Glutamatergic neuron (in vitro differentiated cells): ENCODE results near the gene ANGPTL7. TPM values are rescaled to one million over a fixed set of nuclear protein-coding genes. Genes with fewer than 3 reads are reported as not detected.

ENCODE experiments used
- DNase-seq: peaks from one replicate; pipeline ENCODE4 v3.0.0; 2022
- H3K27ac Mint-ChIP-seq: one replicate; pipeline ENCODE4 v1.8.0; 2020; ENCODE audit warnings: mild to moderate bottlenecking, mixed read lengths, inconsistent platforms; ENCODE audit not compliant: unreplicated experiment
- H3K27me3 Mint-ChIP-seq: one replicate; pipeline ENCODE4 v1.8.0; 2020; ENCODE audit warnings: mild to moderate bottlenecking, moderate library complexity, mixed read lengths, inconsistent platforms; ENCODE audit not compliant: unreplicated experiment
- H3K36me3 Mint-ChIP-seq: one replicate; pipeline ENCODE4 v1.8.0; 2020; ENCODE audit warnings: mild to moderate bottlenecking, mixed read lengths, inconsistent platforms; ENCODE audit not compliant: unreplicated experiment
- H3K4me1 Mint-ChIP-seq: one replicate; pipeline ENCODE4 v1.8.0; 2020; ENCODE audit warnings: mild to moderate bottlenecking, low read depth, mixed read lengths, inconsistent platforms; ENCODE audit not compliant: unreplicated experiment
- H3K4me3 Mint-ChIP-seq: one replicate; pipeline ENCODE4 v1.8.0; 2020; ENCODE audit warnings: mild to moderate bottlenecking, mixed read lengths, inconsistent platforms; ENCODE audit not compliant: unreplicated experiment
- H3K9me3 Mint-ChIP-seq: one replicate; pipeline ENCODE4 v1.8.0; 2020; ENCODE audit warnings: mild to moderate bottlenecking, moderate library complexity, mixed read lengths, inconsistent platforms; ENCODE audit not compliant: unreplicated experiment
- total RNA-seq: library from RNA; stranded (reverse); fragmentation: NEBNext Ultra II Directional; extraction: Animal tissue kit (Norgen Biotek cat#: 25700); gene quantifications from one replicate; pipeline ENCODE4 v1.2.1, GENCODE V29; 2021; ENCODE audit not compliant: unreplicated experiment
- TF ChIP-seq, protein P1 (sequence below): fragments of 200-600 bp; sonication (generic); IDR thresholded peaks from one replicate; pipeline ENCODE4 v1.5.0; 2021; ENCODE audit not compliant: partially characterized antibody, unreplicated experiment

Gene ANGPTL7
- total RNA-seq, 1 donor from 2014 or later: not detected

DNA sequence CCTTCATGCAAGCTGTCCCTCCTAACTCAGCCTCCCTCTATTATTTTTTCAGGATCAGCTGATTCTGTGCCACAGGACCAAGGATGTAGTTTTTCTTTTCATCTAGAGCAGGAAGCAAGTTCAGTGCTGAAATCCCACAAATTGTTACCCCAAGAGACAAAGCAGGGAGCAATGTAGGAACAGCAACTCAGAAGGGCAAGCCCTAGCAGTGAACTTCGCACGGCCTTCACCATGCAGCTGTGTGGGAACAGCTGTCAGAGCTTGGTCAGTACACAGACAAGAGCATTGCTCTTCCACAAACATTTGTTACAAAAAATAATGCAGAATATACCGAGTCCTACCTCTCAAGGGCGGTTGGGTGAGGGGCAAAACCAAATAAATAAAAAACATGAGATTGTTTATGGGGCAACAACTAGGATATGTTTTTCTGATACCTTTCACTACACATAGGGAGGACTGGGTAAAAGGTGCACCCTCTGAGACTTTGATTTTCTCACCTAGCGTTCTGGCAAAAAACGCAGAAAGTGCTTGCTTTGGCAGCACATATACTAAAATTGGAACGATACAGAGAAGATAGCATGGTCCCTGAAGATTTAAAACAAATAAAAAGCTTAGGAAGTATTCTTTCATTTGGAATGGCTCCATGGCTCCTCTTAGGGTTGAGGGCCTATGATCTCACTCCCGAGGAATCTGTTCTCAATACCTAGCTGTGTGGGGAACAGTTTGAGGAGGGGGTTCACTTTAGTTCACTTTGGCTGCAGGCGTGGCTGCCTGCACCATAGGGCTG lies 37.1 kb upstream of the ANGPTL7 start:
- no peak for DNase-seq
- Mint-ChIP-seq H3K4me1 (no peaks in the 10 kb centered on the region), H3K27ac (no peak overlapping the region), H3K36me3 (no peaks in the 10 kb centered on the region), H3K4me3 (no peak overlapping the region), H3K27me3 (no peaks in the 10 kb centered on the region), H3K9me3 (no peaks in the 10 kb centered on the region)
- TF ChIP-seq, protein P1, sequence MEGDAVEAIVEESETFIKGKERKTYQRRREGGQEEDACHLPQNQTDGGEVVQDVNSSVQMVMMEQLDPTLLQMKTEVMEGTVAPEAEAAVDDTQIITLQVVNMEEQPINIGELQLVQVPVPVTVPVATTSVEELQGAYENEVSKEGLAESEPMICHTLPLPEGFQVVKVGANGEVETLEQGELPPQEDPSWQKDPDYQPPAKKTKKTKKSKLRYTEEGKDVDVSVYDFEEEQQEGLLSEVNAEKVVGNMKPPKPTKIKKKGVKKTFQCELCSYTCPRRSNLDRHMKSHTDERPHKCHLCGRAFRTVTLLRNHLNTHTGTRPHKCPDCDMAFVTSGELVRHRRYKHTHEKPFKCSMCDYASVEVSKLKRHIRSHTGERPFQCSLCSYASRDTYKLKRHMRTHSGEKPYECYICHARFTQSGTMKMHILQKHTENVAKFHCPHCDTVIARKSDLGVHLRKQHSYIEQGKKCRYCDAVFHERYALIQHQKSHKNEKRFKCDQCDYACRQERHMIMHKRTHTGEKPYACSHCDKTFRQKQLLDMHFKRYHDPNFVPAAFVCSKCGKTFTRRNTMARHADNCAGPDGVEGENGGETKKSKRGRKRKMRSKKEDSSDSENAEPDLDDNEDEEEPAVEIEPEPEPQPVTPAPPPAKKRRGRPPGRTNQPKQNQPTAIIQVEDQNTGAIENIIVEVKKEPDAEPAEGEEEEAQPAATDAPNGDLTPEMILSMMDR: no peak

DNA sequence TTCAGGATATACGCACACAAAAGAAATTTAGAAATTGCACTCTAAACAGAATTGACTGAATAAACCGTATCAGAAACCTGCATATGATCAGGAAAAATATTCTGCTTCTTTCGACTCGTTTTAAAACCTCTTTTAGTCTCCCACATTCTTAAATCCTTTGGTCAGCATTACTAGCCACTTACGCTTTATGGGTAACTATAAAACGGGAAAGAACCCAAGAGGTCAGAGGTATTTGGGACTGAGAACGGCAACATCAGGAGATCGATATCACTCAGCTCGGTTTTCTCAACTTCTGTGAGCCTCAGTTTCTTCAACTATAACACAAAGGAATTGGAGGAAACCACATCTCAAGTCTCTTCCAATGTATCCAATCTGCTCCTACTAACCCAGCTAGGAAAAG lies 36.4 kb upstream of the ANGPTL7 start:
- Mint-ChIP-seq H3K4me1 (peaks cover 6% of the 10 kb centered on the region), H3K4me3 (no peak overlapping the region), H3K36me3 (no peaks in the 10 kb centered on the region), H3K27me3 (peaks cover 1% of the 10 kb centered on the region), H3K9me3 (no peaks in the 10 kb centered on the region), H3K27ac (no peak overlapping the region)
- DNase-seq: no peak
- TF ChIP-seq, protein P1: no peak

DNA sequence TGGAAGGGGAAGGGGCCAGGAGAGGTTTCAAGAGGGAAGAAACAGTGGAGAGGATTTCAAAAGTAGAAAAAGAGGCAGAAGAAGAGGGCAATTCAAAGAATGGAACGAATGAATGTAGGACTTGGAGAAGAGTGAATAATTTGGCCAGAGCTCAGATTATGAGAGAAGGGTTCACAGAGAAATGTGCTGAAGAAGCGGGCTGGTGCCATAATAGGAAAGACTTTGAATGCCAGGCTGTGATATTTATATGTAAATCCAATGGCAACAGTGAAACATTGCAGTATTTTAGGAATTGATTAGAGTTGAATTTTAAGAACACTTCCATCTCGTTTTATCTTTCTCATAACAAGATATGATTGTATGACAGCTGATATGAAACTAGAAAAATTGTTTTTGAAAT lies 36.0 kb upstream of the ANGPTL7 start:
- Mint-ChIP-seq H3K27ac (no peak overlapping the region), H3K4me3 (no peak overlapping the region), H3K4me1 (peaks cover 10% of the 10 kb centered on the region), H3K9me3 (peaks cover under 1% of the 10 kb centered on the region), H3K27me3 (peaks cover 1% of the 10 kb centered on the region), H3K36me3 (no peaks in the 10 kb centered on the region)
- DNase-seq: no peak
- TF ChIP-seq, protein P1: no peak

DNA sequence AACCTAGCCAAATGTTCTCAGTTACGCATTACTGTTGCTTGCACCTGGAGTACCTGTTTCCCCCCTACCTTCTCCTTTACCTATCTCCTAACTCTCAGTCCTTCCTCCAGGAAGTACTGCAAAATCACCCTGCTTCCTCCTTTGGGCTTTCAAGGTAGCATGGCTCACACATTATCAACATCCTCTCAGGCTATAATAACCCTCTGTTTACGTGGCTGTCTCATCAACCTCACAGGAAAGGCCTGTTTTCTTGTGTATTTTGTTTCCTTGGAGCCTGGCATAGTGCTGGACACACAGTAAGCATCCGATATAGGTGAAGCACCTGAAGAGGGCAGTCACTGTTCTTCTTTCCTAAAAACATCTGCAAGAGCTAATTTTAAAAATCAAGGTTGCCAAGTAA lies 32.7 kb upstream of the ANGPTL7 start:
- Mint-ChIP-seq H3K27ac (no peak overlapping the region), H3K36me3 (no peaks in the 10 kb centered on the region), H3K4me3 (no peak overlapping the region), H3K9me3 (peaks cover 2% of the 10 kb centered on the region), H3K4me1 (peaks cover 20% of the 10 kb centered on the region), H3K27me3 (peaks cover 1% of the 10 kb centered on the region)
- no peak for DNase-seq
- TF ChIP-seq, protein P1: no peak

DNA sequence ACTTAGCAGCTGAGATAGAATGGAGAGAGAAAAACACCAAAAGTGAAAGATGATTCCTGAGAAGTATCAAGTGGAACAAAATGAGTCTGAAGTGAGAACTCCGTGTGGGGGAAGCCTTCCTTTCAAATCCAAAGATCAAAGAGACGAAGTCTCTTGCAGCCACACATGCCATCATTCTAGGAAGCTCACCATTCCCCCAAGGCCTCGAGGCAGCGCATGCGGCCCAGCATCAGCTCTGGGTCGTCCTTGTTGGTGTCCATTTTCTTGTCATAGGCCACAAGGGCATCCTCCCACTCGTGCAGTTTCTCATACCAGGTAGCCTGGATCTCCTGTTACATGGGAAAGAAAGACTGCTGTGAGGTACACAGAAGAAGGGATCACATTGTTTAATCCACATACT lies 32.2 kb upstream of the ANGPTL7 start:
- peaks cover 20% of the 10 kb centered on the region for H3K4me1 Mint-ChIP-seq
- H3K36me3 Mint-ChIP-seq: no peaks in the 10 kb centered on the region
- H3K9me3 Mint-ChIP-seq: peaks cover 2% of the 10 kb centered on the region
- H3K27me3 Mint-ChIP-seq: peaks cover 1% of the 10 kb centered on the region
- no peak overlapping the region for H3K27ac Mint-ChIP-seq
- H3K4me3 Mint-ChIP-seq: no peak overlapping the region
- TF ChIP-seq, protein P1: no peak
- no peak for DNase-seq
